ENCODE data around the gene INIP.

Gene INIP

DNA sequence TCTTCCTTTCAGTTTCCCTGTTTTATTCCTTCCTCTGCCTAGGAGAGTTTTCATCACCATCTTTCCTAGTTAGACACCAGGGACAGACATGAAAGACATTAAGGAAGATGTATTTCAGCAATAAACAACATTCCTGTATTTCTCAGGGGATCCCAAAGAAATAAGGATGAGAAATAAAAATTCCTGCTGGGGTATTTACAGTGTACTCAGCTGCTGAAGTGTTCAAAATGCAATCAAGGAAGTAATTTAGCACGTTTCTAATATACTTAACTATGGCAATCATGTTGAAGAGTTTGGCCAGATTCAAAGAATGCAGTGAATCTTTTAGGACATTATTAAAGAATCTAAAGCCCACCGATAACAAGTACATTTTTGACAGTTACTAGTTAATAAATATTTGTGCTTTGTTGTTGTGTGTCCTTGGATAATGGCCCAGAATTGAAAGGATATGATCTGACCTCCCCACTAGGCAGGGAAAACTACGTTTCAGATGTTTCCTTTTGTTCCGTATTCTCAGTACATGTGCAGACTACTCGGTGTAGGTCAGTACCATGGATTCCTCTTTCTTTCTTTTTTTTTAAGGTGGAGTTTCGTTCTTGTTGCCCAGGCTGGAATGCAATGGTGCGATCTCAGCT, 46.8 kb downstream of the INIP start:
- no peak for DNase-seq (ENCODE audit: low read depth)

DNA sequence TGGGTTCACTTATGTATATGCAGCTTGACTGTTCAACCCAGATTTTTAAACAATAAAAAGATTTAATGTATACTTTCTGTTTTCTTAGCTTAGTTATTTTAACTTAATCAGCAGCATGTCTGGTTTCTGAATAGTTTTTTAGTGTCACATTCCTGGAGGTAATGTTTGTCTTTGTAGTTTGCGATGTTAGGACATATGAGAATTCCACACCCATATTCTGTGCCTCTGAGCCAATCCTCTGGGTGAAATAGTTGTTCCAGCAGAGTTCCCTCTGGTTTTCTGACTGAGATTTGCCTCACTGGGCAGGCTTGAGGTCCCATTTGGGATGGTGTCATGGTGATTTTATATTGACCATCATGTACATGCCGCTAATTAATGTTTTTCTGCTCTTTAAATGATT, 48.6 kb downstream of the INIP start:
- no peak for DNase-seq (ENCODE audit: low read depth)

DNA sequence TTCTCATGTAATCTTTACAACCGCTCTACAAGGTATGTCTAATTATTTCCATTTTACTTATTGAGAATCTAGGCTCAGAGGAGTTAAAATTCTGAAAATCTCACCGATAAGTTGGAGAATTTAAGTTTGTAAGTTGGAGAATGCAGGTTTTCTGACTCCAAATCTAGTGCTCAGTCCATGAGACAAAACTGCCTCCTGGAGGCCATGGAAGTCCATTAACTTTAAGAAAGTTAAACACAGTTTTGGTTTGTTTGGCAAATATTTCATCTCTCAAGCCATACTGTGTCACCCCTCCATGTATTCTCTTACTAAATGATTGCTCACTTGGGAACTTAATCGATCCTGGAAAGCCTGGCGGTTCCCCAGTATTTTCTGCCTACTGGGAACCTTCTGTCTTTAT, 52.6 kb downstream of the INIP start:
- DNase-seq (ENCODE audit: low read depth) = peak; percentile 53

DNA sequence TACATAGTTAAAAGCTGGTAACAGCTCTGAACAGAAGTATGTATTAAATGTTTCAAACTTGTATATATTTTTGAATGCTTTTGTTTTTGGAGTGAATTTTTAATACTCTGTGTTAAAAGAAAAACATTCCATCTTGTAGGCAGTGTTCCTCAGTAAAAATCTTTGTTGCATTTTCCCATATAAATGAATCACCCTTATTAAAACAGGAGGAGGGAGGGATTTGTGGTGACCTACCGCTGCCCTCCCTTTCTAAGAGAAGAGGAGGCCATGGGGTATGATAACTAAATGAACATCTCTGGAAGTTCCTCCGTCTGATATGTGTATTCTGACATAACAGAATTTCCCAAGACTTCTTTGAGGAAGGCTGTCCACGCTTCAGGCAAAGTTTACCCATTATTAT, 53.4 kb downstream of the INIP start:
- peak; percentile 69 for DNase-seq (ENCODE audit: low read depth)

DNA sequence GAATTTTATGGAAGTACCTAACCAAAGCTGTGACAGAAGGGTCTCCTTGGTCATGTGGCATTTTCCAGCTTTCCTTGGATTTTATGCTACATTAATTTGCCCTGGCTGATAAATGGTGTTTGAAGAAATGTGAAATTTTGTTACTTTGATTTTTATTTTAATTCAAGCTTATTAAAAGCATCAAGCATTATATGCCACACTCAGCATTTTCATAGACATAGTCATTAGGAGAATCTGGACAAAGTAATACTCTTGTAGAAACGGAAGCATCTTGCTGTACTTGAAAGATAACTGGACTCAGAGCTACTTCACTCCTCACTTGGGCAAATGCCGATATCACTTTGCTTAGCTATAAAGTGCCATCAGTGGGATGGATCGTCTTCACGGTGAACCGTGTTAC, 54.2 kb downstream of the INIP start:
- no peak for DNase-seq (ENCODE audit: low read depth)

DNA sequence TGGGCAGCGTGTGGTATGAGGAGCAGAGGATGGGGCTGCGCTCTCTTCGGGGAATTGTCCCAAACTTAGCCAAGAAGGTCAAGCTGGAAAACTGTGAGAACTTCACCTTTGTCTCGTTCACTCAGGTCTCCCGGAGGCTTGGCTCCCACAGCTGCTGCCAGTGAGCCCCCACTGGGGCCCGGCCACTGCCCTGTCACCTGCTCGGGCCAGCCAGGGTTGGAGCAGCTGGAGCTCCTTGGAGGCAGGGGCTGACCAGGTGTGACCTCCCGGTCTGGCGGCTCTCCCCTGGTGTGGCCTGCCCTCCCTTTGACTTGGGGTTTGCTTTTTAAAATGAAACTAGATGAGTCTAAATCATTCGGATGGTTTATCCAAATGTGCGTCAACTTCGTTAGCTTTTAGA, 58.0 kb downstream of the INIP start:
- no peak for DNase-seq (ENCODE audit: low read depth)

DNA sequence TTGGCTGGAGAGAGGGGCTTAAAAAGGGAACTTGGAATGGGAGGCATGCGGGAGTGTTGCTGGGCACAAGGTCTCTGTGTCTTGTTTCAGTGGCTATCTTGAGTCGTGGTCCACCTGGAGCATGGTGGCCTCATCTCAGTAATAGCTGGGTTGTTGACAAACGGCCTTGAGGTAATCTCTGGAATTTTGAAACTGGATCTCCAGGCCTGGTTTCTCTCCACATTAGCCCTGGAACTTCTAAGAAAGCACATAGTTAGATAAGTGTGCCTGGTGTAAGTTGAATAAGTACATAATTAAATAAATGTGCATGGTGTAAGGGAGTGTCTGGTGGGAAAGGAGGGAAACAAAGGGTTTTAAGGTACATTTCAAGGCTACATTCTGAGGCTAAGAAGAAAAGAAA, 62.2 kb downstream of the INIP start:
- DNase-seq (ENCODE audit: low read depth) = no peak

DNA sequence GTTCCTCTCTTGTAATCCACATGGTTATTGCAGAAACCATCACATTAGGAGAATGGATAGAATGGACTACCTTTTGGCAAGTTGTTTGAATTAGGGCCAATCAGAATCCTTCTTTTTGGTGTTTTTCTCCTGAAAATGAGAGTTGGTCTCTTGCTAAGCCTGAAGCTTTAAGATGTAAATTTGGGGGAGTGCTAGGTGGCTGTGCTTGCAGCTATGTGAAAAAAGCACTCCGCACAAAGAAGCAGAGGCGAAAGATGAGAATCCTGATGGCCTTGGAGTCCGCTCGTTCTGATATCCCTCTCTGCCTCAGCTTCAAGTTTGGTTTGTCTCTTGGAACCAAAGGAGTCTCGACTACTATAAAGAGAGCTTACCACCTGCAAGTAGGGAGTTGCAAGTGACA, 63.6 kb downstream of the INIP start:
- DNase-seq (ENCODE audit: low read depth) = no peak

DNA sequence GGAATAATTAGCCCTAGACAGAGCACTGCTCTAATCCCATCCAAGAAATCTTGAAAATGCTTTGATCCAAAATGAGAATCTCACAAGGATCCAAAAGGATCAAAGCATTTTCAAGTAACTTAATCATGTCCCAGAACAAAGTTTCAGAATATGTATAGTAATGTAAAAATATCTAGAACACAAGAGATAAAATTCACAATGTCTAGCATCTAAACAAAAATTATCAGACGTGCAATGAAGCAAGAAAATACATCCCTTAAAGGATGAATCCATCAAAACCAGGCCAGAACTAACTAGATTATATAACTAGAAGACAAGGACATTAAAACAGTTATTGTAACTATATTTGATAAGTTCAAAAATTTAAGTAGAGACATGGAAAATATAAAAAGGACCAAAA, 69.3 kb downstream of the INIP start:
- no peak for DNase-seq (ENCODE audit: low read depth)

DNA sequence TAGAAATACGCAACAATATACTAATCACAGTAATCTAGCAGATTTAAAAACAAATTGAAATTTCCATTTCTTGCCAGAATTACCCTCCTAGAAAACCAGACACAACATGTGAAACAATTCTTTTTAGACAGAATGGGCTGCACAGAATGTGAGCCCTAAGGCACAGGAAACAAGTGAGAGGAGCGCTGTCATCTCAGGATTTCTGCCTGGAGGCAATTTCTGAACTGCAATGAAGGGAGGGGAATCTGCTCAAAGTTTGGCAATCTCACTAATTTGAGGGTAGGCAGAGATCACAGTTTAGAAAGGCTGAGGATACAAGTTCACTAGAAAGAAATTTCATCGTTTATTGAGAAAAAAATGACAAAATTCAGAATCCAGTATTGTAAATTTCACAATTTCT, 70.3 kb downstream of the INIP start:
- peak; percentile 27 for DNase-seq (ENCODE audit: low read depth)

DNA sequence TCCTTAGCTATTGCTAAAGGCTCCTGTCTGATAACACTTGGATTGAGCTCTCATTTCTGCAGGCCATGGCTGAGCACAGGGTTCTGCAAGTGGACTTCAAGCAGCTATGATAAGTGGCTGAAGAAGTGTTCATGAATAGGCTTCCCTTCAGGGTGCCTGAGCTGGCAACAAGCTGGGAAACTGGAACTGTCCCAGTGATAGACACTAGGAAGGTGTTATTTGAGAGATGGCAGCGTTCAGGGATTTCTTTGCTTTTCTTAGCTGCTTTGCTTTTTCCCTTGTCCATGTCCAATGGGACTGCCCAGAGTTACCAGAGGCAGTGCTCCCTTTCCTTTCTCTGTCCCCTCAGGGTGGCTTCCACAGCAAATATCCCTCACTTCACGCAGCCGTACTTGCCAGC, 75.8 kb downstream of the INIP start:
- DNase-seq (ENCODE audit: low read depth) = no peak

DNA sequence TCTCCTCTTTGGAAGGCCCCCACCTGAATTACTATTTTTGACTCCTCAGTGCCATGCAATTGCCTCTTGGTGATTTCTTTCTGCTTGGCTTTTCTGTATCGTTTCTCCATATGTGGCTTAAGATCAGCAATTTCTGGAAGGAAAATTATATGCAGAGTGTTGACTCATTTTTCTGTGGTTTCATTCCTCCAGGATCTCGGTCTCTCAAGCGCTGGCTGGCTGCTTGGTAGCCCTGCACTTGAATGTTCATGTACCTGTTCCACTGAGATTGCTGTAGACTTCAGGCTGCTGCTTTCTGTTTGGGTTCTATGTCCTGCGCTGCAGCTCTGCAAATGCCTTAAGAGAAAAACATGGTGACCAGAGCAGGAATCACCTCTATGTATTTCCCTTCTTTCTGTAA, 77.6 kb downstream of the INIP start:
- no peak for DNase-seq (ENCODE audit: low read depth)

Data from EH (cell line).